Fibroblast of pulmonary artery (primary cell): ENCODE measurements around the gene SLC27A1.
"Not testable (repeated sequence)": the region's sequence is repeated elsewhere in the genome, so short reads cannot be mapped to it uniquely, and the experiment has no call there.

Experiments used
- DNase-seq: peaks from one replicate; pipeline ENCODE4 v3.0.0-alpha.2; 2010; ENCODE audit warnings: low read depth
- H3K4me3 ChIP-seq: replicated peaks from 2 replicates; pipeline ENCODE4 v1.5.1; 2011; ENCODE audit warnings: low read depth, mild to moderate bottlenecking, control low read depth, low read length, moderate library complexity
- TF ChIP-seq, protein P1 (sequence below): IDR thresholded peaks from 2 replicates; pipeline ENCODE4 v1.5.1; 2011; ENCODE audit warnings: mild to moderate bottlenecking, control low read depth, low read length, inconsistent platforms; ENCODE audit errors: missing control alignments

The SLC27A1 gene

DNA sequence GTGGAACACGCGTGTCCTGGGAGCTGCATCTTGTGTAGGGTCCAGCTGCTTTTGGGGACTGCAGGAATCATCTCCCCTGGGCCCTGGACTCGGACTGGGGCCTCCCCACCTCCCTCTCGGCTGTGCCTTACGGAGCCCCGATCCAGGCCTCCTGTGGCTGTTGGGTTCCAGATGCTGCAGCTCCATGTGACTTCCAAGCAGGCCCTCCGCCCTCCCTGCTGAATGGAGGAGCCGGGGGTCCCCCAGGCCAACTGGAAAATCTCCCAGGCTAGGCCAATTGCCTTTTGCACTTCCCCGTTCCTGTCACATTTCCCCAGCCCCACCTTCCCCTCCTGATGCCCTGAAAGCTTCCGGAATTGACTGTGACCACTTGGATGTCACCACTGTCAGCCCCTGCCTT is 34.9 kb downstream of the SLC27A1 start:
- DNase-seq, result no peak
- TF ChIP-seq, protein P1, sequence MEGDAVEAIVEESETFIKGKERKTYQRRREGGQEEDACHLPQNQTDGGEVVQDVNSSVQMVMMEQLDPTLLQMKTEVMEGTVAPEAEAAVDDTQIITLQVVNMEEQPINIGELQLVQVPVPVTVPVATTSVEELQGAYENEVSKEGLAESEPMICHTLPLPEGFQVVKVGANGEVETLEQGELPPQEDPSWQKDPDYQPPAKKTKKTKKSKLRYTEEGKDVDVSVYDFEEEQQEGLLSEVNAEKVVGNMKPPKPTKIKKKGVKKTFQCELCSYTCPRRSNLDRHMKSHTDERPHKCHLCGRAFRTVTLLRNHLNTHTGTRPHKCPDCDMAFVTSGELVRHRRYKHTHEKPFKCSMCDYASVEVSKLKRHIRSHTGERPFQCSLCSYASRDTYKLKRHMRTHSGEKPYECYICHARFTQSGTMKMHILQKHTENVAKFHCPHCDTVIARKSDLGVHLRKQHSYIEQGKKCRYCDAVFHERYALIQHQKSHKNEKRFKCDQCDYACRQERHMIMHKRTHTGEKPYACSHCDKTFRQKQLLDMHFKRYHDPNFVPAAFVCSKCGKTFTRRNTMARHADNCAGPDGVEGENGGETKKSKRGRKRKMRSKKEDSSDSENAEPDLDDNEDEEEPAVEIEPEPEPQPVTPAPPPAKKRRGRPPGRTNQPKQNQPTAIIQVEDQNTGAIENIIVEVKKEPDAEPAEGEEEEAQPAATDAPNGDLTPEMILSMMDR, result no peak
- no peak overlapping the region for H3K4me3 ChIP-seq

DNA sequence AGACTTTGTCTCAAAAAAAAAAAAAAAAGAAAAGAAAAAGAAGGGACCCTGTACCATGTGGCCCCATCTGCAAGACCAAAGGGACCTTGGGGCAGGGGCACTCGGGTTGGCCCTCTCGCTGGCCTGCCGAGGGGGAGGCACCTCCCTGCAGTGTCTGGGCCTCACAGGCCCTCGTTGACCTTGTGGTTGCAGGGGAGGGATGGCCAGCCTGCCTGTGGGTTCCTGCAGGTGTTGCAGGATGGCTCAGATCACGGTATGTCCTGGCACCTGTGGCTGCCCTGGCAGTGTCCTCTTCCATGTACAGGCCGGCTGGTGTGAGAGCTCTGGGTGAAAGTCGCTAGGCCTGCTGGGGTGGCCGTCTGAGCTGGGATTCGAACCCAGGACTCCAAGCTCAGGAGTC is 36.4 kb downstream of the SLC27A1 start:
- no peak overlapping the region for H3K4me3 ChIP-seq
- TF ChIP-seq, protein P1, result no peak
- no peak for DNase-seq

DNA sequence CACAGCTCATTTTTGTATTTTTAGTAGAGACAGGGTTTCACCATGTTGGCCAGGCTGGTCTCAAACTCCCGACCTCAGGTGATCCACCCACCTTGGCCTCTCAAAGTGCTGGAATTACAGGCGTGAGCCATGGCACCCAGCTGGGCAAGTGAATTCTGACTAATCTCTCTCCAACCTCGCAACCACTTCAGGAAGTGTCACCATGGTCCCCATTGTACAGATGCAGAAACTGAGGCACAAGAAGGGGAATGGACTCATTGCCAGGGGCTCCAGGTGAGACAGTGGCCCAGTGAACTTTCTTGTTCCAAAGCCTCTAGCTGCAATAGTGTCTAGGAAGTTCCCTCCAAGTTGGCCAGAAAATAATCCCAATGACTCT is 38.2 kb downstream of the SLC27A1 start:
- DNase-seq, H3K4me3 ChIP-seq: not testable (repeated sequence)

DNA sequence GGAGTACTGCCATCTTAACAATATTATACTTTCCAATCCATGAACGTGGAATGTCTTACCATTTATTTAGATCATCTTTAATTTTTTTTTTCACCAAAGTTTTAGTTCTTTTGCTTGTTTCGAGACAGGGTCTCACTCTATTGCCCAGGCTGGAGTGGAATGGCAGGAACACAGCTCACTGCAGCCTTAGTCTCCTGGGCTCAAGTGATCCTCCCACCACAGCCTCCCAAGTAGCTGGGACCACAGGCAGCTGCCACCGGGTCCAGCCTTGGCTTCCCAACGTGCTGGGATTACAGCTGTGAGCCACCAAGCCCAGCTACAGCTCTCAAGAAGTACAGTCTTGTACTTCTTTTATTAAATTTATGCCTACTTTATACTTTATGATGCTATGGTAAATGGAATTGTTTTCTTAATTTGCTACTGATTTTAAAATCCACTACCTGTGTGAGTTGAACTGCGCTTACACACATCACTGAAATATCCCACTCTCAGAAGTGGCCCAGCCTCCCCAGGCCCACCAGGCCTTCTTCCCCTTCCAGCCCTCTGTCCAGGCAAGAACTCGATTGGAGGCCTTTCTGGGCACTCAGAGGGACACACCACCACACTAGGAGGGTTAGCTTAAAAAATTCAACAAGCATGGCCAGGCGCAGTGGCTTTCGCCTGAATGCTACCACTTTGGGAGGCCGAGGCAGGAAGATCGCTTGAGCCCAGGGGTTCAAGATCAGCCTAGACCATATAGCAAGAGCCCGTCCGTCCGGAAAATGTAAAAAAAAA is 40.1 kb downstream of the SLC27A1 start:
- DNase-seq, result no peak
- H3K4me3 ChIP-seq, result peak overlapping the region; percentile 79
- TF ChIP-seq, protein P1, result no peak

DNA sequence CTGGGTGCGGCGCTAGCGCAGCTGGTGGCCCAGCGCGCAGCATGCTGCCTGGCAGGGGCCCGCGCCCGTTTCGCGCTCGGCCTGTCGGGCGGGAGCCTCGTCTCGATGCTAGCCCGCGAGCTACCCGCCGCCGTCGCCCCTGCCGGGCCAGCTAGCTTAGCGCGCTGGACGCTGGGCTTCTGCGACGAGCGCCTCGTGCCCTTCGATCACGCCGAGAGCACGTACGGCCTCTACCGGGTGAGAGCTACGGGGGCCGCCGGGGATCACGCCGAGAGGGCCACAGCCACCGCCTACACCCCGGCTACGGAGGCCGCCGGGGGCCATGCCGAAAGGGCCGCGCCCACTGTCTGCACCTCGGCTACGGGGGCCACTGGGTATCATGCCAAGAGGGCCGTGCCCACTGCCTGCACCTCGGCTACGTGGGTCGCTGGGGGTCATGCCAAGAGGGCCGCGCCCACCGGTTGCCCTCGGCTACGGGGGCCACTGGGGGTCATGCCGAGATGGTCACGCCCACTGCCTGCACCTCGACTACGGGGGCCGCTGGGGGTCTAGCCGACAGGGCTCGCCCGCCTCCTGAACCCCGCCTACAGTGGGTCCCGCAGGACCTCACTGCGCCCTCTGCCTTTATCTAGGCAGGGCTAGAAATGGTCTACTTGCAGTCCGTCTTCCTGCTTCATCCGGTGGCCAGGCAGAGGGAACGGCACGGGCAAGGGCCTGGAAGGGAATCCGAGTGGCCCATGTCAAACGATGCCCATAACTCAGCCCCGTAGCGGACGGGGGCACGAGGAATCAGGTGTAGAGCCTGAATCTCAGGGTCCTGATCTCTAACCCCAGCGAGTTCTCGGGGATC is 41.6 kb downstream of the SLC27A1 start:
- TF ChIP-seq, protein P1, result peak; percentile 16
- peak overlapping the region; percentile 79 for H3K4me3 ChIP-seq
- DNase-seq, result peak; percentile 84

DNA sequence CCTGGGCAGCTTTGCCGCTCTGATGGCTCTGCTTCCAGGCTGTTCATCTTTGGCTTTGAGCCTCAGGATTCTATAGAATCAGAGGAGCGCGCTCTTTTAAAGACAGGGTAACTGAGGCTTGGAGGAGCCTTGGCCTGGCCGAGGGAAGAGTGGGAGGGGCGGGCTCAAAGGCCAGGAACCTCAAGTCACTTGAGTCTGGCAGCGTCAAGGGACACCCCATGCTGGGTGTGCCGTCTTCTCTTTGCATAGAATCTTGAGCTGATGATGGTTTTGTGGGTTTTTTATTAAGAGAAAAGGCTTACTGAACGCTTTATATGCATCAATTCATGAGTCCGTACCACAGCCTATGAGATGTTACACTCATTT is 42.2 kb downstream of the SLC27A1 start:
- DNase-seq, result no peak
- peak overlapping the region; percentile 79 for H3K4me3 ChIP-seq
- TF ChIP-seq, protein P1, result no peak

DNA sequence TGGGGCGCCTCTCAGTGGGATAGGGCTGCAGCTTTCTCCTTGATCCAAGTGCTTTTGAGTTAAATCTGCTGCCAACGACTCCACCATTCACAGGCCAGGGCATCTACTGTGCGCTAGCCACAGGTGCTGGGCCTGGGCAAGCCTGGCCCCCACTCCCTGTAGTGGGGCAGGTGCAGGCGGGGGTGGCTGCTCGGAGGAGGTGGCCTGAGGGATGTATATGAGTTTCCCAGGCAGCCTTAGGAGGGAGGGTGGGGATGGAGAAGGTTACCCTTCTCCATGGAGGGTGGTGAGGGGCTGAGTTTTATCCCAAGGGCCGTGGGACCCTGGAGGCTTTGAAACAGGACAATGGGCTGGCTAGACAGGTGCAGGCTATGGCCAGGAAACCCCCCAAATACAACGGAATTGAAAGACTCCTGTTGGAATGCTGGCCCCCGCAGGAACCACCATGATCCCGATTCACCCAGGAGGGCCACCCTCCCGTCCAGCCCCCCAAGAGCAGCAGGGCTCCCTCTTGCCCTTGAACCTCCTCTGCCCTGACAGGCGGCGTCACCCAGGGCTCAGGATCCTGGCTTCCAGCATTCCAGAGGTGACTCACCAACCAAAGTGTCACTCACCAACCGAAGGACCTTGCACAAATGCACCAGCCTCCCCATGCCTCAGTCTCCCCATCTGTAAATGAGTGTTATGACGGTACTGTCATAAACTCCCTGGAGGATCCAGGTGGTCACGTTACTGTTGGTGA is 45.3 kb downstream of the SLC27A1 start:
- TF ChIP-seq, protein P1, result no peak
- H3K4me3 ChIP-seq, result no peak overlapping the region
- DNase-seq, result no peak
